ENCODE results near the gene DCST1. TPM values are rescaled to one million over a fixed set of nuclear protein-coding genes. Genes with fewer than 3 reads are reported as not detected.

Gene DCST1
- total and polyA plus RNA-seq, 2 donors (not counting 3 experiments of a cell fraction or from before 2014, with no cell fraction given) = not detected

GRCh38 chr1:155009742-155010141, 23.9 kb upstream of the DCST1 start:
- Histone ChIP-seq H3K9me1 (replicated peaks; ENCODE audit: control insufficient read depth, extremely low read depth, insufficient read depth, low read length) (no peaks in the 10 kb centered on the region), H3K4me2 (ENCODE audit: insufficient read depth, low read length) (no peak overlapping the region), H2AFZ (ENCODE audit: low read depth, low read length) (no peak overlapping the region), H3K27ac (ENCODE audit: insufficient read depth, low read depth, low read length) (no peak overlapping the region), H4K20me1 (replicated peaks; ENCODE audit: control insufficient read depth, extremely low read depth, insufficient read depth, low read length) (no peaks in the 10 kb centered on the region), H3K4me3 (replicated peaks in 1 of 3; ENCODE audit: insufficient read depth in 1 of 3, low read depth in 1 of 3, low read length in 3 of 3) (no peak overlapping the region), H3K9me3 (replicated peaks; ENCODE audit: control insufficient read depth, insufficient read depth, low read length) (no peaks in the 10 kb centered on the region), H3K79me2 (ENCODE audit: control insufficient read depth, insufficient read depth, low read length) (peaks cover 9% of the 10 kb centered on the region), H3K27me3 (ENCODE audit: control insufficient read depth in 2 of 2, insufficient read depth in 2 of 2, low read length in 2 of 2) (no peaks in the 10 kb centered on the region), H3K4me1 (ENCODE audit: control insufficient read depth, extremely low read depth, insufficient read depth, low read length) (peaks cover 5% of the 10 kb centered on the region), H3K36me3 (ENCODE audit: control insufficient read depth in 2 of 2, extremely low read depth in 1 of 2, insufficient read depth in 2 of 2, low read length in 2 of 2) (peaks cover 0 to 2% of the 10 kb centered on the region in 2 experiments), H3K9ac (replicated peaks; ENCODE audit: extremely low read depth, insufficient read depth, low read length) (no peak overlapping the region)
- intact Hi-C loops (cut with micrococcal nuclease) (no loop called here), dilution Hi-C loops (cut with MboI; ENCODE audit: extremely low pct_ligation_motif_present, low sequenced_read_pairs) (no loop called here)
- DNase-seq (ENCODE audit: low read depth, low spot score) = no peak
- BruUV-seq (replicated peaks) = no TSS peak
- POLR2A ChIA-PET = no interaction called here
- no peak for TF ChIP-seq CTCF (IDR thresholded peaks at IDR 0.05; ENCODE audit: extremely low read depth in 1 of 2, insufficient read depth in 1 of 2, low read depth in 1 of 2, low read length in 2 of 2)
- FAIRE-seq = no peak
- CTCF ChIA-PET = interaction anchor here (4.3 kb wide), 1 partner anchor 8 kb away, joined by 40 read pairs; no protein-coding TSS in a partner anchor

GRCh38 chr1:155010211-155010918, 23.3 kb upstream of the DCST1 start:
- Histone ChIP-seq H3K27ac (ENCODE audit: insufficient read depth, low read depth, low read length) (no peak overlapping the region), H4K20me1 (replicated peaks; ENCODE audit: control insufficient read depth, extremely low read depth, insufficient read depth, low read length) (no peaks in the 10 kb centered on the region), H2AFZ (ENCODE audit: low read depth, low read length) (no peak overlapping the region), H3K4me2 (ENCODE audit: insufficient read depth, low read length) (no peak overlapping the region), H3K36me3 (ENCODE audit: control insufficient read depth in 2 of 2, extremely low read depth in 1 of 2, insufficient read depth in 2 of 2, low read length in 2 of 2) (peaks cover 0 to 6% of the 10 kb centered on the region in 2 experiments), H3K9ac (replicated peaks; ENCODE audit: extremely low read depth, insufficient read depth, low read length) (no peak overlapping the region), H3K27me3 (ENCODE audit: control insufficient read depth in 2 of 2, insufficient read depth in 2 of 2, low read length in 2 of 2) (no peaks in the 10 kb centered on the region), H3K79me2 (ENCODE audit: control insufficient read depth, insufficient read depth, low read length) (peaks cover 8% of the 10 kb centered on the region), H3K4me1 (ENCODE audit: control insufficient read depth, extremely low read depth, insufficient read depth, low read length) (peaks cover 2% of the 10 kb centered on the region), H3K9me3 (replicated peaks; ENCODE audit: control insufficient read depth, insufficient read depth, low read length) (no peaks in the 10 kb centered on the region), H3K4me3 (replicated peaks in 1 of 3; ENCODE audit: insufficient read depth in 1 of 3, low read depth in 1 of 3, low read length in 3 of 3) (no peak overlapping the region), H3K9me1 (replicated peaks; ENCODE audit: control insufficient read depth, extremely low read depth, insufficient read depth, low read length) (no peaks in the 10 kb centered on the region)
- ChIA-PET POLR2A (interaction anchor here (0.6 kb wide), 1 partner anchor 9 kb away, joined by 6 read pairs; no protein-coding TSS in a partner anchor), CTCF (interaction anchor here (0.6 kb wide), 1 partner anchor 47 kb away, joined by 5 read pairs; no protein-coding TSS in a partner anchor)
- FAIRE-seq (no peak), DNase-seq (ENCODE audit: low read depth, low spot score) (no peak)
- intact Hi-C loops (cut with micrococcal nuclease) (no loop called here), dilution Hi-C loops (cut with MboI; ENCODE audit: extremely low pct_ligation_motif_present, low sequenced_read_pairs) (no loop called here)
- BruUV-seq (replicated peaks) = no TSS peak
- TF ChIP-seq CTCF (IDR thresholded peaks at IDR 0.05; ENCODE audit: extremely low read depth in 1 of 2, insufficient read depth in 1 of 2, low read depth in 1 of 2, low read length in 2 of 2) (no peak), EZH2 (IDR thresholded peaks at IDR 0.05; ENCODE audit: borderline replicate concordance, low read depth, low read length, severe bottlenecking) (no peak), FOS (IDR thresholded peaks at IDR 0.05; ENCODE audit: borderline replicate concordance, insufficient read depth, low read length) (no peak)
